Ishikawa (cell line): ENCODE data around the gene RPS5.

Experiments used
- EP300 ChIP-seq: IDR thresholded peaks from 2 replicates; pipeline ENCODE4 v1.6.1; 2012; ENCODE audit warnings: borderline replicate concordance
- MAX ChIP-seq: IDR thresholded peaks from 2 replicates; pipeline ENCODE4 v1.6.1; 2012
- TAF1 ChIP-seq: IDR thresholded peaks from 2 replicates; pipeline ENCODE4 v1.6.1; 2012; ENCODE audit warnings: low read depth, mild to moderate bottlenecking
- YY1 ChIP-seq: IDR thresholded peaks from 2 replicates; pipeline ENCODE4 v1.6.1; 2012; ENCODE audit warnings: low read depth

GRCh38 chr19:58353717-58354477, 33.2 kb upstream of the RPS5 start:
- TF ChIP-seq TAF1 (no peak), MAX (no peak), EP300 (no peak), YY1 (no peak)
